ENCODE measurements around the gene RHBDL3. TPM values are rescaled to one million over a fixed set of nuclear protein-coding genes. Genes with fewer than 3 reads are reported as not detected.

RHBDL3 gene
- total RNA-seq, 1 donor from 2014 or later: 0.50 TPM

DNA sequence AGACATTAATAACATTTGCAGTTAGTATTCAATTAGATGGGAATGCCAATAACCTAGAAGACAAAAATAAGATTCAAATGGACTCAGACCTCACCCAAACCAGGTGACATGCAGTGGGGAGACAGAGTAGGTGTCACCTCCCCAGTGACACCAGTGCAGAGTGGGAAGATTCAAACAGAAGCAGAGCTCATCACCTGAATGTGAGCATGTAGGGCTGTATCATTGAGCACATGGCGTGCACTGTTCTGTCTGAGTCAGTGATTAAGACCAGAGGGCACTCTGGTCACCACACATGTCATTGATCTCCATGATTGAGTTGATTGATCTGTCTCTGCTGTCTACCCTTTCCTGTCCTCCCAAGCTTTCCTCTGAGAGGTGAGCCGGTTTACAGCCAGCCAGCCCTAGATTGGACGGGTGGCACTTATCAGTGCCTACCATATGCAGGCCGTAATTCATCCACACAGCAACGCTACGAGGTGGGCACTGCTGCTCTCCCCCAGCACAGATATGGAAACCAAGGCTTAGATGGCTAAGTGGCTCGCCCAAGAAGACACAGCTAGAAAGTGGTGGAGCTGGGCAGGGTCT, 34.0 kb downstream of the RHBDL3 start:
- H3K9me3 Mint-ChIP-seq (ENCODE audit: low read depth): no peaks in the 10 kb centered on the region
- peak overlapping the region; percentile 35 for H3K27ac Mint-ChIP-seq
- no peak for TF ChIP-seq CTCF (IDR thresholded peaks at IDR 0.05; ENCODE audit: unreplicated experiment)
- no peak for DNase-seq (ENCODE audit: low spot score, unreplicated experiment)
- H3K27me3 Mint-ChIP-seq: no peaks in the 10 kb centered on the region
- H3K4me1 Mint-ChIP-seq (ENCODE audit: low read depth): peaks cover 32% of the 10 kb centered on the region
- H3K36me3 Mint-ChIP-seq (ENCODE audit: insufficient read depth): no peaks in the 10 kb centered on the region
- no peak overlapping the region for H3K4me3 Mint-ChIP-seq (ENCODE audit: low read depth)

- no peak for DNase-seq (ENCODE audit: low spot score, unreplicated experiment)
- Mint-ChIP-seq H3K27ac (no peak overlapping the region), H3K4me1 (ENCODE audit: low read depth) (peaks cover 32% of the 10 kb centered on the region), H3K36me3 (ENCODE audit: insufficient read depth) (no peaks in the 10 kb centered on the region), H3K4me3 (ENCODE audit: low read depth) (no peak overlapping the region), H3K27me3 (no peaks in the 10 kb centered on the region), H3K9me3 (ENCODE audit: low read depth) (no peaks in the 10 kb centered on the region)
- no peak for TF ChIP-seq CTCF (IDR thresholded peaks at IDR 0.05; ENCODE audit: unreplicated experiment)
Measured at GRCh38 chr17:32302037-32302436, 36.4 kb downstream of the RHBDL3 start.

DNA sequence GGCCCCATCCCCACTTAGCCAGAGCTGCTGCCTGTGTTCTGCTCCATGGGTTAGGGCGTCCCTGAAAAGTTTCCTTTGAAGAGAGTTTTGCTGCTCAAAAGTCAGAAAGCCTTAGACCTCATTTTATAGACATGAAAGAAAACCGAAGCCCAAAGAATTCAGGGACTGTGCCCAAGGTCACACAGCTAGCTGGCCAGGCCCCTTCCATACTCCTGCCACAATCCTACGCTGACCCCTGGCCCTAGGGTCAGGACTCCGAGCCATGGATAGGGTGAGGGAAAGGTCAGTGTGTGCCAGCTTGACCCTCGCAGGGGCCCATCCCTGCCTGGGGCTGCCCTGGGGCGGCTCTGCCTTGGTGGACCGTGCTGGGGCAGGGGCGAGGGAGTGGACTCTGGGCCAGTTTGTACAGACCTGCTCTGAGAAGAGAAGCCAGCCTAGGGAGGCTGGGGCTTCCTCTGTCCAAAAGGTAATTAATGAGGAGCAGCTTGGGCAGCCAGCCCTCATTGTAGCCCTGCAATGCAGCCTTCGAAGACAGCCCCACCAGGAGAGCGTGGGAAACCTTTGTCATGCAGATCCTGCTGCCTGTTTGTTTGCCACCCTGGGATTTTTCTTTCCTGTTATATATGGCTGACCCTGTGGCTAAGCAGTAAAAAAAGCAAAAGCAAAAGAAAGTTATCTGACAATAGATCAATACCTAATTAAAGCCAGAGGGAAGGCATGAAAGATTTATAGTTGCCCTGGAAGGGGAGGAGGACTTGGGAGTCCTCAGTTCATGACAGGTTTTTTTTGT, 37.4 kb downstream of the RHBDL3 start:
- H3K4me3 Mint-ChIP-seq (ENCODE audit: low read depth): no peak overlapping the region
- peak overlapping the region; percentile 25 for H3K27ac Mint-ChIP-seq
- no peak for TF ChIP-seq CTCF (IDR thresholded peaks at IDR 0.05; ENCODE audit: unreplicated experiment)
- no peaks in the 10 kb centered on the region for H3K27me3 Mint-ChIP-seq
- H3K9me3 Mint-ChIP-seq (ENCODE audit: low read depth): no peaks in the 10 kb centered on the region
- no peaks in the 10 kb centered on the region for H3K36me3 Mint-ChIP-seq (ENCODE audit: insufficient read depth)
- H3K4me1 Mint-ChIP-seq (ENCODE audit: low read depth): peaks cover 39% of the 10 kb centered on the region
- no peak for DNase-seq (ENCODE audit: low spot score, unreplicated experiment)

DNA sequence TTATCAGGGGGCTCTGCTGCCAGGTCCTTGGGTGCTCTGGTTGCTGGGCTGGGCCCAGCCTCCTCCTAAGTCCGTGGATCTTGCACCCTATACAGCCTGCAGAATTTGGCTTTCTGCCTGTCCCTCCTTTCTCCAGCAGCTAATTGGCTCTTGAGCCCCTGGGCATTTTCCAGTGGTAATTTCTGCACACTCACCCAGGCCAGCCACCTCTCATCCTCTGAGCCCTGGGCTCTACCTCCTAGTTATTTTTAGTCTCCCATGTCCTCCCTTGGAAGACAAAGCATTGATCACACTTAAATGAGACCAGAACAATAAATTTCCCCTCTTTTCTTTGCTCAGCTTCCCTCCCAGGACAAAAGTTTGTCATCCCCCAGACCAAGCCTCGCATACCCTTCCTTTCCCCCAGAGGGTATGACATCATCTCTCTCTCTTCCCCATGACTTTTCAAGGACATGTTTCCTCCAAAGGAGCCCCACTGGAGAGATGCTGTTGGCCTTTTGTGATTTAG, 38.2 kb downstream of the RHBDL3 start:
- DNase-seq (ENCODE audit: low spot score, unreplicated experiment): no peak
- H3K4me3 Mint-ChIP-seq (ENCODE audit: low read depth): no peak overlapping the region
- H3K27me3 Mint-ChIP-seq: no peaks in the 10 kb centered on the region
- no peak overlapping the region for H3K27ac Mint-ChIP-seq
- H3K4me1 Mint-ChIP-seq (ENCODE audit: low read depth): peaks cover 35% of the 10 kb centered on the region
- TF ChIP-seq CTCF (IDR thresholded peaks at IDR 0.05; ENCODE audit: unreplicated experiment): no peak
- H3K36me3 Mint-ChIP-seq (ENCODE audit: insufficient read depth): no peaks in the 10 kb centered on the region
- no peaks in the 10 kb centered on the region for H3K9me3 Mint-ChIP-seq (ENCODE audit: low read depth)

- H3K27me3 Mint-ChIP-seq: no peaks in the 10 kb centered on the region
- no peak for DNase-seq (ENCODE audit: low spot score, unreplicated experiment)
- H3K4me3 Mint-ChIP-seq (ENCODE audit: low read depth): no peak overlapping the region
- H3K9me3 Mint-ChIP-seq (ENCODE audit: low read depth): no peaks in the 10 kb centered on the region
- H3K4me1 Mint-ChIP-seq (ENCODE audit: low read depth): peaks cover 26% of the 10 kb centered on the region
- H3K36me3 Mint-ChIP-seq (ENCODE audit: insufficient read depth): no peaks in the 10 kb centered on the region
- TF ChIP-seq CTCF (IDR thresholded peaks at IDR 0.05; ENCODE audit: unreplicated experiment): no peak
- H3K27ac Mint-ChIP-seq: no peak overlapping the region
Measured at GRCh38 chr17:32305049-32305448, 39.4 kb downstream of the RHBDL3 start.

Data from progenitor cell of endocrine pancreas (in vitro differentiated cells).